Erythroblast (primary cell): Measurements from ENCODE around the gene MRPL46.
"Not testable (repeated sequence)": the region's sequence is repeated elsewhere in the genome, so short reads cannot be mapped to it uniquely, and the experiment has no call there.

Experiments used
- DNase-seq, 2 experiments: peaks; one replicate each; lab custom pipeline; 2025; lab: John Stamatoyannopoulos, UW
- GATA1 ChIP-seq: IDR thresholded peaks from 2 replicates; pipeline ENCODE4 v1.6.1; 2011; ENCODE audit warnings: low read depth, mild to moderate bottlenecking, control low read depth, low read length, moderate library complexity
- POLR2A ChIP-seq: IDR thresholded peaks from 2 replicates; pipeline ENCODE4 v1.6.1; 2011; ENCODE audit warnings: mild to moderate bottlenecking, low read length

The MRPL46 gene

GRCh38 chr15:88447206-88447605 lies 20.0 kb downstream of the MRPL46 start:
- DNase-seq, result no peak
- TF ChIP-seq GATA1, result no peak
- no peak for TF ChIP-seq POLR2A

- DNase-seq, result no peak
- TF ChIP-seq GATA1, result no peak
- TF ChIP-seq POLR2A, result no peak
Observed at GRCh38 chr15:88441076-88441730, 26.0 kb downstream of the MRPL46 start.

- DNase-seq, result no peak
- no peak for TF ChIP-seq GATA1
- TF ChIP-seq POLR2A, result no peak
Observed at GRCh38 chr15:88440021-88440420, 27.2 kb downstream of the MRPL46 start.

GRCh38 chr15:88438181-88438580 lies 29.0 kb downstream of the MRPL46 start:
- no peak for DNase-seq
- TF ChIP-seq POLR2A (no peak), GATA1 (no peak)

GRCh38 chr15:88434106-88434505 lies 33.1 kb downstream of the MRPL46 start:
- not testable (repeated sequence) for DNase-seq

- TF ChIP-seq GATA1 (no peak), POLR2A (no peak)
- DNase-seq, result no peak
Observed at GRCh38 chr15:88433046-88433685, 34.0 kb downstream of the MRPL46 start.

GRCh38 chr15:88431441-88431840 lies 35.7 kb downstream of the MRPL46 start:
- DNase-seq, result no peak
- no peak for TF ChIP-seq GATA1
- no peak for TF ChIP-seq POLR2A

- TF ChIP-seq GATA1, result no peak
- no peak for TF ChIP-seq POLR2A
- no peak for DNase-seq
Observed at GRCh38 chr15:88430051-88430450, 37.1 kb downstream of the MRPL46 start.

GRCh38 chr15:88428805-88429605 lies 38.2 kb downstream of the MRPL46 start:
- TF ChIP-seq POLR2A, result no peak
- TF ChIP-seq GATA1, result no peak
- peak in 1 of 2 experiments; percentile 41 for DNase-seq

- TF ChIP-seq GATA1 (no peak), POLR2A (no peak)
Observed at GRCh38 chr15:88428053-88428452, 39.1 kb downstream of the MRPL46 start.

GRCh38 chr15:88426304-88426703 lies 40.9 kb downstream of the MRPL46 start:
- DNase-seq, result no peak
- TF ChIP-seq GATA1 (no peak), POLR2A (no peak)

More at GRCh38 chr15:88428053-88428452, 39.1 kb downstream of the MRPL46 start:
- DNase-seq, result no peak

- no peak for TF ChIP-seq POLR2A
- no peak for TF ChIP-seq GATA1
Observed at GRCh38 chr15:88423331-88423730, 43.9 kb downstream of the MRPL46 start.

GRCh38 chr15:88419830-88420229 lies 47.4 kb downstream of the MRPL46 start:
- TF ChIP-seq GATA1, result no peak
- TF ChIP-seq POLR2A, result no peak
- no peak for DNase-seq

More at GRCh38 chr15:88423331-88423730, 43.9 kb downstream of the MRPL46 start:
- no peak for DNase-seq
